CD4-positive, alpha-beta T cell treated with Interleukin-4 for 4 hours (primary cell): Measurements from ENCODE around the gene SRPX2.
"Not testable (repeated sequence)": the region's sequence is repeated elsewhere in the genome, so short reads cannot be mapped to it uniquely, and the experiment has no call there.

ENCODE experiments used
- DNase-seq: peaks from one replicate; pipeline ENCODE4 v3.0.0-alpha.2; 2020

The SRPX2 gene

DNA sequence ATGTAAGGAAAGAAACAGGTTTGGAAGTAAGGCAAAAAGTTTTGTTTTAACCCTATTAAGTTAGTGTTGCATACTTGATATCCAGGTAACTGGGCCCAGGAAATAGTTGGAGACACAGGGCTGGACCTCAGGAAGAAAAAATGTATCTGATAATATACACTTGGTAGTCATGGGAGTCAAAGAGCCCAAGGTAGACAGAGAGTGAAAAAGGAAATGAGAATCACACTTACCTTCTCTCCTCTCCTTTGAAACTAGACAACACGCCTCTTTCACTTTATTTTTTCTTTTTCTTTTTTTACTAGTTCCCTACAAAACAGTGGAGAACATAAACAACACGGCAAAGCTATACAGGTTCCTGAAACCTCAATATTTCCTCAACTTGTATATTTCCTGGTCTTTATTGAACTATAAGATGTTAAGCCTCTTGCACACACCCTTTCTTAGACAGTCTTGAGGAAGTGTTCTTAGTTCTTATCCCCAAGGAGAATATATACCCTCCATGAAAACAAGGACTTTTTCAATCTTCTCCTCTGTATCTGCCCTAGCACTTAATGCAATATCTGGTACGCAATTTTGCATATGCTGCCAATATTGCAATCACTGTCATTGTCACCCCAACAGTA is 60.7 kb downstream of the SRPX2 start:
- DNase-seq = no peak

DNA sequence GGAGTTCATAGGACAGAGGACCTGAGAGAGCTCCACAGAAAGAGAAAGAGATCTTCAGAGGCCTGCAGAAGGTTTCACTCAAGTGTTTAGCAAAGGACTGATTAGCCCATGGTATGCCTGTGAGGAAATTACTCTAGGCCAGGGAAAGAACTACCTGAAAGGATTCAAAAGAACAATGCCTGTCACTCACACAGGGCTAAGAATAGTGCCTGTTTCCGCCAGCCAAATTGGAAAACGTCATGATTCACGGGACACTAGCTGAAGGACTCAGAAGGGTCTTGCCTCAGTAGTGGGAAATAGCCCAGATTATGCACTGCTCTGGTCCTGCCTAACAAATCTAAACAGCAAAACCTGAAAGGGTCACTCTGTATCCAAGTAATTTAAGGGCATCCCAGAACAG is 66.8 kb downstream of the SRPX2 start:
- no peak for DNase-seq

DNA sequence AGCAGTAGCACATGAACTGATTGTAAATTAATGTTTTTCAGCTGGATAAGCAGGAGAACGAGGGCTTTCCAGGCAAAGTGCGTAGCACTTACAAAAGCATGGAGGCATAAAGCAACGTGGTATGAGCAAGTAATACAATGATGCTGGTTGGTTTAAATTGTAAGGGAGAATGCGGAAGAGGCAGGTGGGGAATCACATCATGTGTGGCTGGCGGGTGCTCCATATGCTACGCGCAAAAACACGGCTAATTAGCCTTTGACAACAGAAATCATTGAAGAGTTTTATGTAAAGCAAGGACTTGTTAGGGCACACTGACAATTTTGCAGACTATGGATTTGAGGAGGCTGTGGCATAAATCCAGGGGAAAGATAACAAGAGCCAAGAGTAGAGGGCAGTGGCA is 73.4 kb downstream of the SRPX2 start:
- no peak for DNase-seq

DNA sequence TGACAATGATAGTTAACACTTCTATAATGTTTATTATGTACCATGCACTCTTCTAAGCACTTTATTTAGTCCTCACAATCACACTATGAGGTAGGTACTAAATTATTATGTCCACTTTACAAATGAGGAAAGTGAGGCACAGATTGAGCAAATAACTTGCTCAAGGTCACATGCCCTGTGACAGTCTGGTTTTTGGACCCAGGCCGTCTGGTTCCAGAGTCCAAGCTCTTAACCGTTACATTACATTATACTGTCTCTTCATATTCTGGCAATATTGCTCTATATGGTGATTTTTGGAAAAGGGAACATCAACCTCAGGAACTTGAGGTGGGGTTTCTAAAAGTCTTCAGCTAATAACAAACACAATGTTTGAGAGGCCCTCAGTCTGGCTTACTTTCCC is 75.1 kb downstream of the SRPX2 start:
- DNase-seq = no peak

DNA sequence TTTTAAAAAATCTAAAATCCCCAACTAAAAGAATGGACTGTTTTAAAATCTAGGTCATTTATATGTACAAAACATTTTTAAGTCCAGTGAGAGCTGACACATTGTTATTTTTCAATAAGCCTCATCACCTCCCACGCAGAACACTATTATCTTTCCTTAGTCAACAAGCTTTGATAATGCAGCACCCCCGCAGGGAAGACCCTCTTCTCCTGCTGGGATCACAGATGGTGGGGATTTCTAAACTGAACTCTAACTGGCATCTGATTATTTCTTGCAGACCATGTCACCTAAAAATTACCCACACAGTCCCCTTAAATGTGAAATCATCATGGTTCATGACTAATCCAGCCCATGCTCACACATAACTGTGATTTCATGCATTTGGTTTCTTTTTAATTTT is 76.3 kb downstream of the SRPX2 start:
- DNase-seq = no peak

DNA sequence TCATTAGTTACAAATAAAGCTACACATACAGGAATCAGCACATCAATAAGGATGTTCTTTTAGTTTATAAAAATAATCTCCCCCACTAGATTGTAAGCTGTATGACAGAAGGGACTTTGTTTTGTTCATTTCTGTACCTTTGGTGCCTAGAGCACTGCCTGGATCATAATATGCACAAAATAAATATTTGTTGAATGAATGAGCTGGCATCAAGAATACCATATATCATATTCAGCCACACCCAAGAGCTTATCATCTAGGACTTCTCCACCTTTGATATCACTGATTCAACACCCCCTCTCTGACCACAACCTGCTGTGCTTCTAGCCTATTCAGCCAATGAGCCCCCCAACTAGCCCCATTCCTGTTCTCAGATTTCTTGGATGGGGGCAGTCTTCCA is 77.3 kb downstream of the SRPX2 start:
- DNase-seq = no peak

DNA sequence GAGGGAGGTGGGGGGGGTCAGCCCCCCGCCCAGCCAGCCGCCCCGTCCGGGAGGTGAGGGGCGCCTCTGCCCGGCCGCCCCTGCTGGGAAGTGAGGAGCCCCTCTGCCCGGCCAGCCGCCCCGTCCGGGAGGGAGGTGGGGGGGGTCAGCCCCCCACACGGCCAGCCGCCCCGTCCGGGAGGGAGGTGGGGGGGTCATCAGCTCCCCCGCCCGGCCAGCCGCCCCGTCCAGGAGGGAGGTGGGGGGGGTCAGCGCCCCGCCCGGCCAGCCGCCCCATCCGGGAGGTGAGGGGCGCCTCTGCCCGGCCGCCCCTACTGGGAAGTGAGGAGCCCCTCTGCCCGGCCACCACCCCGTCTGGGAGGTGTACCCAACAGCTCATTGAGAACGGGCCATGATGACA is 80.0 kb downstream of the SRPX2 start:
- not testable (repeated sequence) for DNase-seq
